Stimulated activated naive CD8-positive, alpha-beta T cell treated with anti-CD3 and anti-CD28 coated beads, Interleukin-15, amount 100 ng/mL, for 72 hours (primary cell): ENCODE measurements around the gene AP3B2.
"Not testable (repeated sequence)": the region's sequence is repeated elsewhere in the genome, so short reads cannot be mapped to it uniquely, and the experiment has no call there.

Experiments
- ATAC-seq: fragments of 150-1000 bp; cut with Tn5 transposase; 2 replicates; pipeline ENCODE4 v1.10.0; 2021; ENCODE audit warnings: mild to moderate bottlenecking, moderate library complexity
- DNase-seq, 2 donors: peaks; one replicate each; pipeline ENCODE4 v3.0.0; 2021 to 2022
- H3K27ac Mint-ChIP-seq, 2 donors: one replicate each; pipeline ENCODE4 v1.8.0; 2022; ENCODE audit warnings: mild to moderate bottlenecking in 2 of 2, mixed read lengths in 2 of 2, moderate library complexity in 2 of 2
- H3K27me3 Mint-ChIP-seq: one replicate; pipeline ENCODE4 v1.8.0; 2022; ENCODE audit warnings: mixed read lengths
- H3K4me1 Mint-ChIP-seq: one replicate; pipeline ENCODE4 v1.8.0; 2022; ENCODE audit warnings: mild to moderate bottlenecking, mixed read lengths
- H3K4me3 Mint-ChIP-seq, 2 donors: one replicate each; pipeline ENCODE4 v1.8.0; 2022; ENCODE audit warnings: mild to moderate bottlenecking in 2 of 2, mixed read lengths in 2 of 2, moderate library complexity in 1 of 2
- H3K9me3 Mint-ChIP-seq, 2 donors: one replicate each; pipeline ENCODE4 v1.8.0; 2022; ENCODE audit warnings: mixed read lengths in 2 of 2

Gene AP3B2

GRCh38 chr15:82712036-82712435, 2.4 kb upstream of the AP3B2 start:
- ATAC-seq (no peak), DNase-seq (no peak)
- no peaks in the 10 kb centered on the region for H3K4me1 Mint-ChIP-seq
- H3K9me3 Mint-ChIP-seq: peaks cover 3 to 9% of the 10 kb centered on the region in 2 donors
- peaks cover 31% of the 10 kb centered on the region for H3K27me3 Mint-ChIP-seq
- no peak overlapping the region for H3K27ac Mint-ChIP-seq
- H3K4me3 Mint-ChIP-seq: no peak overlapping the region

- Mint-ChIP-seq H3K4me1 (no peaks in the 10 kb centered on the region), H3K27me3 (peaks cover 31% of the 10 kb centered on the region), H3K27ac (peak overlapping the region in 1 of 2 donors; percentile 27), H3K9me3 (no peaks in the 10 kb centered on the region), H3K4me3 (no peak overlapping the region)
- ATAC-seq (no peak), DNase-seq (no peak)
Observed at GRCh38 chr15:82710926-82711490, 1.3 kb upstream of the AP3B2 start.

- Mint-ChIP-seq H3K27ac (no peak overlapping the region), H3K4me1 (no peaks in the 10 kb centered on the region), H3K27me3 (peaks cover 31% of the 10 kb centered on the region), H3K9me3 (no peaks in the 10 kb centered on the region), H3K4me3 (peak overlapping the region; percentile 68 to 69)
- ATAC-seq: no peak
- no peak for DNase-seq
Observed at GRCh38 chr15:82710208-82710555, 507 bp upstream of the AP3B2 start.

GRCh38 chr15:82709081-82709420, 624 bp downstream of the AP3B2 start:
- Mint-ChIP-seq H3K9me3 (no peaks in the 10 kb centered on the region), H3K27me3 (peaks cover 31% of the 10 kb centered on the region), H3K4me3 (no peak overlapping the region), H3K27ac (no peak overlapping the region), H3K4me1 (no peaks in the 10 kb centered on the region)
- ATAC-seq (no peak), DNase-seq (peak in 1 of 2 donors; percentile 14)

- not testable (repeated sequence) for DNase-seq, H3K27ac Mint-ChIP-seq, H3K4me1 Mint-ChIP-seq, H3K27me3 Mint-ChIP-seq, H3K9me3 Mint-ChIP-seq, ATAC-seq, H3K4me3 Mint-ChIP-seq
Observed at GRCh38 chr15:82705856-82706255, 3.8 kb downstream of the AP3B2 start.

GRCh38 chr15:82699726-82700125, 9.9 kb downstream of the AP3B2 start:
- Mint-ChIP-seq H3K9me3 (no peaks in the 10 kb centered on the region), H3K4me1 (no peaks in the 10 kb centered on the region), H3K27me3 (no peaks in the 10 kb centered on the region), H3K4me3 (no peak overlapping the region), H3K27ac (no peak overlapping the region)
- ATAC-seq (no peak), DNase-seq (no peak)

- H3K27ac Mint-ChIP-seq: no peak overlapping the region
- no peaks in the 10 kb centered on the region for H3K27me3 Mint-ChIP-seq
- no peak overlapping the region for H3K4me3 Mint-ChIP-seq
- H3K4me1 Mint-ChIP-seq: no peaks in the 10 kb centered on the region
- no peaks in the 10 kb centered on the region for H3K9me3 Mint-ChIP-seq
- ATAC-seq (no peak), DNase-seq (no peak)
Observed at GRCh38 chr15:82698711-82699345, 10.8 kb downstream of the AP3B2 start.

GRCh38 chr15:82697735-82698407, 11.8 kb downstream of the AP3B2 start:
- ATAC-seq: no peak
- no peaks in the 10 kb centered on the region for H3K27me3 Mint-ChIP-seq

GRCh38 chr15:82692171-82692570, 17.5 kb downstream of the AP3B2 start:
- ATAC-seq (no peak), DNase-seq (no peak)
- H3K4me3 Mint-ChIP-seq: no peak overlapping the region
- H3K4me1 Mint-ChIP-seq: no peaks in the 10 kb centered on the region
- no peaks in the 10 kb centered on the region for H3K9me3 Mint-ChIP-seq
- H3K27ac Mint-ChIP-seq: no peak overlapping the region
- H3K27me3 Mint-ChIP-seq: no peaks in the 10 kb centered on the region

More at GRCh38 chr15:82697735-82698407, 11.8 kb downstream of the AP3B2 start:
- no peak overlapping the region for H3K4me3 Mint-ChIP-seq
- no peak for DNase-seq
- H3K27ac Mint-ChIP-seq: no peak overlapping the region
- H3K9me3 Mint-ChIP-seq: no peaks in the 10 kb centered on the region
- H3K4me1 Mint-ChIP-seq: no peaks in the 10 kb centered on the region

GRCh38 chr15:82689147-82689546, 20.5 kb downstream of the AP3B2 start:
- Mint-ChIP-seq H3K27ac (no peak overlapping the region), H3K9me3 (no peaks in the 10 kb centered on the region), H3K4me3 (no peak overlapping the region), H3K4me1 (no peaks in the 10 kb centered on the region), H3K27me3 (peaks cover 9% of the 10 kb centered on the region)
- no peak for ATAC-seq
- DNase-seq: no peak

GRCh38 chr15:82688691-82689090, 21.0 kb downstream of the AP3B2 start:
- no peak overlapping the region for H3K4me3 Mint-ChIP-seq
- no peaks in the 10 kb centered on the region for H3K4me1 Mint-ChIP-seq
- DNase-seq (no peak), ATAC-seq (no peak)
- H3K9me3 Mint-ChIP-seq: no peaks in the 10 kb centered on the region
- H3K27ac Mint-ChIP-seq: no peak overlapping the region
- H3K27me3 Mint-ChIP-seq: peaks cover 9% of the 10 kb centered on the region

- Mint-ChIP-seq H3K27me3 (peaks cover 9% of the 10 kb centered on the region), H3K4me1 (peaks cover 17% of the 10 kb centered on the region), H3K4me3 (peak overlapping the region; percentile 91 to 96)
Observed at GRCh38 chr15:82681371-82681770, 28.3 kb downstream of the AP3B2 start.

GRCh38 chr15:82680200-82681102, 29.2 kb downstream of the AP3B2 start:
- H3K27ac Mint-ChIP-seq: peak overlapping the region; percentile 89 to 92
- peaks cover 17% of the 10 kb centered on the region for H3K4me1 Mint-ChIP-seq
- peak; percentile 95 for ATAC-seq
- peaks cover 9% of the 10 kb centered on the region for H3K27me3 Mint-ChIP-seq
- no peaks in the 10 kb centered on the region for H3K9me3 Mint-ChIP-seq
- peak overlapping the region; percentile 91 to 96 for H3K4me3 Mint-ChIP-seq
- DNase-seq: peak; percentile 79 to 84

More at GRCh38 chr15:82681371-82681770, 28.3 kb downstream of the AP3B2 start:
- peak overlapping the region in 1 of 2 donors; percentile 64 for H3K27ac Mint-ChIP-seq
- ATAC-seq: no peak
- DNase-seq: no peak
- no peaks in the 10 kb centered on the region for H3K9me3 Mint-ChIP-seq

GRCh38 chr15:82679626-82680199, 30.0 kb downstream of the AP3B2 start:
- no peaks in the 10 kb centered on the region for H3K9me3 Mint-ChIP-seq
- DNase-seq (peak in 1 of 2 donors; percentile 11), ATAC-seq (no peak)
- peak overlapping the region; percentile 91 to 96 for H3K4me3 Mint-ChIP-seq
- peaks cover 17% of the 10 kb centered on the region for H3K4me1 Mint-ChIP-seq
- H3K27me3 Mint-ChIP-seq: peaks cover 4% of the 10 kb centered on the region
- H3K27ac Mint-ChIP-seq: peak overlapping the region in 1 of 2 donors; percentile 20

GRCh38 chr15:82677720-82678323, 31.9 kb downstream of the AP3B2 start:
- Mint-ChIP-seq H3K4me3 (no peak overlapping the region), H3K27ac (no peak overlapping the region), H3K4me1 (peaks cover 17% of the 10 kb centered on the region), H3K9me3 (no peaks in the 10 kb centered on the region), H3K27me3 (no peaks in the 10 kb centered on the region)
- DNase-seq: no peak
- ATAC-seq: no peak
